ENCODE results near the gene CTNND2. TPM values are rescaled to one million over a fixed set of nuclear protein-coding genes. Genes with fewer than 3 reads are reported as not detected.

The CTNND2 gene
- polyA plus RNA-seq, 1 of the 3 experiments (the other 2 are of a cell fraction) = not detected

GRCh38 chr5:11909471-11909870, 5.2 kb upstream of the CTNND2 start:
- no peaks in the 10 kb centered on the region for H3F3A ChIP-seq (replicated peaks; ENCODE audit: insufficient read depth)
- H3K27me3 ChIP-seq (ENCODE audit: insufficient read depth) = peaks cover 7% of the 10 kb centered on the region; the same call in 1 of the 2 replicates
- H3K9ac ChIP-seq = no peak overlapping the region
- no peak overlapping the region for H3K27ac ChIP-seq (ENCODE audit: low read depth in 2 of 2, low read length in 1 of 2)
- no peak overlapping the region for H3K4me3 ChIP-seq (ENCODE audit: low read depth in 2 of 2, low read length in 1 of 2)
- ChIA-PET CTCF (no interaction called here), POLR2A (no interaction called here)
- H3K4me2 ChIP-seq = no peak overlapping the region
- no peaks in the 10 kb centered on the region for H3K4me1 ChIP-seq (ENCODE audit: control insufficient read depth in 1 of 2, insufficient read depth in 2 of 2, low read depth in 1 of 2, low read length in 1 of 2)
- no peak overlapping the region for H2AFZ ChIP-seq (ENCODE audit: low read depth)
- WGBS (ENCODE audit: low lambda C conversion rate) = 0% methylated on average over 2 of the region's 2 CpGs
- DNase-seq = no peak
- no peaks in the 10 kb centered on the region for H3K79me2 ChIP-seq (ENCODE audit: insufficient read depth)
- H3K36me3 ChIP-seq (replicated peaks in 1 of 2; ENCODE audit: control insufficient read depth in 1 of 2, insufficient read depth in 2 of 2, low read length in 1 of 2) = no peaks in the 10 kb centered on the region
- H3K9me2 ChIP-seq = no peaks in the 10 kb centered on the region
- no peaks in the 10 kb centered on the region for H3K9me3 ChIP-seq
- H4K20me1 ChIP-seq (ENCODE audit: insufficient read depth) = no peaks in the 10 kb centered on the region
- no peak for TF ChIP-seq MXI1 (IDR thresholded peaks at IDR 0.05; ENCODE audit: low read depth, low read length)
- no peak for TF ChIP-seq FOXJ3 (CRISPR knock-in tag; IDR thresholded peaks at IDR 0.05)
- no peak for TF ChIP-seq TEAD4 (IDR thresholded peaks at IDR 0.05; ENCODE audit: borderline replicate concordance, insufficient read depth)
- TF ChIP-seq NFIC (IDR thresholded peaks at IDR 0.05; ENCODE audit: borderline replicate concordance) = no peak
- TF ChIP-seq ELF1 (IDR thresholded peaks at IDR 0.05) = no peak
- no peak for TF ChIP-seq PBX3 (IDR thresholded peaks at IDR 0.05)
- TF ChIP-seq RXRA (IDR thresholded peaks at IDR 0.05; ENCODE audit: borderline replicate concordance, low read depth) = no peak
- no peak for TF ChIP-seq USF1 (IDR thresholded peaks at IDR 0.05; ENCODE audit: borderline replicate concordance, low read depth)
- TF ChIP-seq REST (IDR thresholded peaks at IDR 0.05; ENCODE audit: low read depth, low read length) = no peak
- no peak for TF ChIP-seq MAX (IDR thresholded peaks at IDR 0.05; ENCODE audit: low read depth)

GRCh38 chr5:11906497-11906896, 2.3 kb upstream of the CTNND2 start:
- Histone ChIP-seq H3K27ac (ENCODE audit: low read depth in 2 of 2, low read length in 1 of 2) (no peak overlapping the region), H2AFZ (ENCODE audit: low read depth) (no peak overlapping the region), H4K20me1 (ENCODE audit: insufficient read depth) (no peaks in the 10 kb centered on the region), H3K4me1 (ENCODE audit: control insufficient read depth in 1 of 2, insufficient read depth in 2 of 2, low read depth in 1 of 2, low read length in 1 of 2) (no peaks in the 10 kb centered on the region), H3K4me2 (no peak overlapping the region), H3K9me3 (no peaks in the 10 kb centered on the region), H3K79me2 (ENCODE audit: insufficient read depth) (no peaks in the 10 kb centered on the region), H3K9ac (no peak overlapping the region), H3K9me2 (no peaks in the 10 kb centered on the region), H3K36me3 (replicated peaks in 1 of 2; ENCODE audit: control insufficient read depth in 1 of 2, insufficient read depth in 2 of 2, low read length in 1 of 2) (no peaks in the 10 kb centered on the region), H3F3A (replicated peaks; ENCODE audit: insufficient read depth) (no peaks in the 10 kb centered on the region), H3K4me3 (ENCODE audit: low read depth in 2 of 2, low read length in 1 of 2) (no peak overlapping the region), H3K27me3 (ENCODE audit: insufficient read depth) (peaks cover 26% of the 10 kb centered on the region)
- 2% methylated on average over 2 of the region's 2 CpGs for WGBS (ENCODE audit: low lambda C conversion rate)
- ChIA-PET POLR2A (no interaction called here), CTCF (no interaction called here)
- DNase-seq = no peak
- TF ChIP-seq MEF2A (IDR thresholded peaks at IDR 0.05; ENCODE audit: borderline replicate concordance, low read depth) (no peak), RAD21 (IDR thresholded peaks at IDR 0.05; ENCODE audit: low read length) (no peak), RFX5 (IDR thresholded peaks at IDR 0.05; ENCODE audit: low read length) (no peak), FOXM1 (IDR thresholded peaks at IDR 0.05; ENCODE audit: low read depth) (no peak), REST (IDR thresholded peaks at IDR 0.05; ENCODE audit: low read depth, low read length) (no peak), FOSL2 (IDR thresholded peaks at IDR 0.05; ENCODE audit: borderline replicate concordance, low read depth) (no peak), CTCF (IDR thresholded peaks at IDR 0.05) (no peak), MAX (IDR thresholded peaks at IDR 0.05; ENCODE audit: low read depth) (no peak)

All from SK-N-SH (cell line).